Left colon (tissue), 2 donors: Measurements from ENCODE around the gene MCEMP1. TPM values are rescaled to one million over a fixed set of nuclear protein-coding genes. Genes with fewer than 3 reads are reported as not detected.

ENCODE experiments used
- ATAC-seq: fragments of 200-7000 bp; cut with Tn5 transposase; one replicate; pipeline ENCODE4 v1.9.1; 2020; ENCODE audit warnings: mild to moderate bottlenecking, moderate library complexity
- DNase-seq, 2 donors: peaks; one replicate each; pipeline ENCODE4 v3.0.0-alpha.2; 2020
- intact Hi-C, 2 donors: fragments of 100-400 bp; cut with DNase I in 1 of 2; cut with micrococcal nuclease in 1 of 2; formaldehyde crosslinking; loops; one replicate each; pipeline versions ENCODE4 v1.11.2 to v1.14.0; 2022; cut with DNase I, micrococcal nuclease
- total RNA-seq, 2 donors: library from RNA; stranded (reverse); fragmentation: NEBNext Ultra II Directional; extraction: Animal tissue kit (Norgen Biotek cat#: 25700); gene quantifications; one replicate each; pipeline ENCODE4 v1.2.1, GENCODE V29; 2021
- donor health status: DM: no; HTN: no; CAD: no.
- donor health status: DM: yes; HTN: yes; CAD: no.

Gene MCEMP1
- total RNA-seq, 2 donors from 2014 or later, result not detected

DNA sequence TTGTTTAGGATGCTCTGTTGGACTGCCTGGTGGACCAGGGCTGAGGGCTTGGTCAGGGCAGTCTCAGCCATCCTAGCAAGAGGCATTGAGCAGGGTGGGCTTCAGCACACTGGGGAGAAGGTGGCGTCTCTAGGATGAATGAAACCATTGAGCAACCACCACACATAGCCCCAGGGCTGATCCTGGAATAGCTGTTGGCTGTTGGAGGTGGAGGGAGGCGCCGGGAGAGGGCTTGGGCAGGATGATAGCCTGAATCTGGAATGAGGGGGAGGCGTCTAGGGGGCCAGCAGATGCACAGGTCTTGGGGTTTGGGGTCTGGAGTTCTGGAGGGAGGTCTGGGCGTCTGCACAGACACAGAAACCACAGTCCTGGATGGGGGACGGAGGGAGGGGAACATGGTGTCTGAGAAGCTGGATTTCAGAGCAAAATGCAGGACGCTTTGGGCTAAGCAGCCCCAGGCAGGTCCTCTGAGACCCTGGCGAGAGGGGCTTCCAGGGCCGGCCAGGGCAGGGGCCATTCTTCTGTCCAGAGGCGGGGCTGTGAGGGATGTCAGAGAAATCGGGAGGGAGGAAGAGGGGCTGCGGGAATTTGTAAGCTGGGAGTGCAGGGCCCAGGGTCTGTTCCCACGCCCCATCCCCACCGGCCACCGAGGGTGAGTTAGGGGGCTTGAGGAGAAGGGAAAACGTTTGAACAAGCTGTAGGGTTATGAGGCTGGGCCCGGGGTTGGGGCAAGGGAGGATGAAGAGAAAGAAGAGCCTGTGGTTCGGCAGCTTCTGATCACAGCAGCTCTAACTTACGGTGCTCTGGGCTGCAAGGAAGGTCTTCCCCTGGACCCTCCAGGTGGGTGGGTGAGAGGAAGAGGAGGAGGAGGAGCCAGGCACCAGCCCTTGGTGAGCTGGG, 8.9 kb downstream of the MCEMP1 start:
- ATAC-seq, result no peak
- DNase-seq, result no peak
- intact Hi-C loops, result no loop called here

DNA sequence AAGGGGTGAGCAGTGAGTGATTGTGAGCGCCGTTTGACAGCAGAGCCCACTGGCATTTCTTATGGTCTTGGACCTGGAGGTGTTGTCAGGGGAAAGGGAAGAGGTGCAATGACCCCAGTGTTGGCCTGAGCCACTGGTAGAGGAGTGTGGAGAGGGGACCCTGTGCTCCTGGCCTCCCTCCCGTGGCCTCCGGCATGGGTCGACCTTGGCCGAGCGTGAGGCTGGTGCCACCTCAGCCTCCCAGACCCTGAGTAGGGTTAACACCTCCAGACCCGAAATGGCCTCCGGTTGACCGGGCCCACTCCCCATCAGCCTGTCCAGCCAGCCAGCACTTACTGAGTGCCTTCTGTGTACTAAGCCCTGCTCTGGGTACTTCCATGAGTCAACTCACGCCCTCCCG, 10.3 kb downstream of the MCEMP1 start:
- intact Hi-C loops, result no loop called here
- ATAC-seq (no peak), DNase-seq (no peak)

DNA sequence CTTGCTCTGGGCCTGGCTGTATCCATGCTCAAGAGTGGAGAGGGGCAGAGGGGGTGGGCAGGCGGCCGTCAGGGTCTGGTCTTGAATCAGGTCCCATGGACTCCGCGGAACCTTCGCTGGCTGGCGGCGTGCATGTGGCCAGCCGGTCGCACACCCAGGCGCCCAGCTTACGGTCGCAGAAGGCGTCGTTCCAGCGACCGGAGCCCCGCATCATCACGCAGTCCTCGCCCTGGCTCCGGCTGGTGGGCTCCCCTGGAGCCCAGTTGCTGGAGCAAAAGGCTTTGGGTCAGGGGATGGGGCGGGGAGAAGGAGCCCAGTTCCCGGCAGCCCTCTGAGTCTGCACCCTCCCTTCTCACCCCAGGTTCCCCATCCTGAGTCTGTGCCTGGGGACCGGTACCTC, 12.3 kb downstream of the MCEMP1 start:
- no peak for ATAC-seq
- DNase-seq, result no peak
- intact Hi-C loops, result no loop called here

DNA sequence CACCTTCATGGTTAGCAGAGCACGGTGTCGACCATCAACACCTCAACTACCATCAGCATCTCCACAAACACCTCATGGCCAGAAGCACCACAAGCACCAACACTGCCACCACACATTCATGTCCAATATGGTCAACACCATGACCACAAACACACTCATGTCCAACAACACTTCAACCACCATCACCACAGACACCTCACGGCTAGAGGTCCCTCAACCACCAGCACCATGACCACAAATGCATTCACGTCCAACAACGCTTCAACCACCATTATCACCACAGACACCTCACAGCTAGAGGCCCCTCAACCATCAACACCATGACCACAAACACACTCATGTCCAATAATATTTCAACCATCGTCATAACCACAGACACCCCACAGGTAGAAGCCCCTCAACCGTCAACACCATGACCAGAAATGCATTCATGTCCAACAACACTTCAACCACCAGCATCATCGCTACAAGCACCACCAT, 13.9 kb downstream of the MCEMP1 start:
- ATAC-seq (no peak), DNase-seq (no peak)
- intact Hi-C loops, result no loop called here

DNA sequence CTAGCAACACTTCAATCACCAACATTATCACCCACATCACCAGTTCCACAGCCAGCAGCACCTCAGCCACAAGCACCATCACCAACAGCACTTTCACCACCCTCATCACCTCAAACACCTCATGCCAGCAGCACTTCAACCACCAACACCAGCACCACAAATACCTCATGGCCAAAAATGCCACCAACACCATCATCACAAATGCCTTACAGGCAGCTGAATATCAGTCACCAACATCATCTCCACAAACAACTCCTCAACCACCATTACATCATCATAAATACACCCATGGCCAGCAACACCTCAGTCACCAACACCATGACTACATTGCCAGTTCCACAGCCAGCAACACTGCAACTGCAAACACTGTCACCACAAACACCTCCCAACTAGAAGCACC, 14.6 kb downstream of the MCEMP1 start:
- intact Hi-C loops, result no loop called here
- ATAC-seq, result no peak
- DNase-seq, result no peak

DNA sequence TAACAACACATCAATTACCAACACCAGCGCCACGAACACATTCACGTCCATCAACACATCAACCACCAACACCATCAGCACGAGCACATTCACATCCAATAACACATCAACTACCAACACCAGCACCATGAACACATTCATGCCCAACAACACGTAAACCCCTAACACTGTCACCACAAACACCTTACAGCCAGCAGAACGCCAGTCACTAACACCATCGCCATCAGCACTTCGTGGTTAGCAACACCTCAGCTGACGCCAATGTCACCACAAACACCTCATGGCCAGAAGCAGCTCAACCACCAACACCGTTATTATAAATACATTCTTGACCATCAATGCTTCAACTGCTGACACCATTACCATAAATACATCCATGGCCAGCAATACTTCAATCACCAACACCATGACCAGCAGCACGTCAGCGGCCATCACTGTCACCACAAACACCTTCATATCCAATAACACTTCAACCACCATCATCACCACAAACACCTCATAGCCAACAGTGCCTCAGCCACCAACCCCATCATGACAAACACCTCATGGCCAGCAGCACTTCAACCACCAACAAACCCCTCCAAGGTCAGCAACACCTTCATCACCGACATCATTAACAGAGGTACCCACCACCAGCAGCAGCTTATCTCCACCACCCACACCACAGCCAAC, 15.7 kb downstream of the MCEMP1 start:
- DNase-seq (no peak), ATAC-seq (no peak)
- intact Hi-C loops, result no loop called here

DNA sequence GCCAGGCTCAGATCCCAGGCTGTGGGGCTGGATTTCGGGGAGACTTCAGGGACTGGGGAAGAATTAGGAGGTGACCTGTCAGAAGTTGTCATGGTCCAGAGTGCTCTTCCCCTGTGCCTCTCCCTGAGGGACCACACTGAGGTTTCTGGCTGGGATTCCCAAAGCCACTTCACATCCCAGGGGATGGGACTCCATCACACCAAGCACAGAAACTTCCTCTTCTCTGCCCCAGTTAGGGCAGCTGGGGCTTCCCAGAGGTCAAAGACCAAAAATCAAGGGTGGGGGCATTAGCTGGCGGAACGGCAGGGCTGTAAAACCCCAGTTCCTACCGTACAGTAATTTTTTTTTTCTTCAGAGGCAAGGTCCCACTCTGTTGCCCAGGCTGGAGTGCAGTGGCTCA, 17.6 kb downstream of the MCEMP1 start:
- intact Hi-C loops, result no loop called here
- DNase-seq (no peak), ATAC-seq (no peak)

DNA sequence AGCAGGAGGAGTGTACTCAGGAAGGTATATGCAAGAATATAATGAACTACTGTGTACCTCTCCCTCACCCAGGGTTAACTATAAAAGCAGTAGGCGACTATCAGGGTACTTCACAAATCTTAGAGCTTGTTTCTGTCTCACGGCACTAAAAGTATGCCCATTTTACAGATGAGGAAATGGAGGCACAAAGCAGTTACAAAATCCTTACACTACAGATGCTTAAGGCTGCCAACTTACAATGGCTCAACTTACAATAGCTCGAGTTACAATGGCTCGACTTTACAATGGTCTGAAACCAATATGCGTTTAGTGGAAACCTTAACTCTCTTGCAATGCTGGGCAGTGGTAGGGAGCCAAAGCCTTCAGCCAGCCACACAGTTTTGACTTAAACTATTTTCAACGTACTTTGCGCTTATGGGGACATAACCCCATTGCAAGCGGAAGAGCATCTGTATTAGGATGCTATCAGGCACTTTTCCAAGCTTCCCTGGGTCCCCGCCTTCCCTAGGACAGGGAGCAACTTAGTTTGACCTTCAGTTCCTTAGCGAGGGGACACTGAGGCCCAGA, 20.9 kb downstream of the MCEMP1 start:
- intact Hi-C loops, result no loop called here
- DNase-seq, result no peak
- ATAC-seq, result no peak

DNA sequence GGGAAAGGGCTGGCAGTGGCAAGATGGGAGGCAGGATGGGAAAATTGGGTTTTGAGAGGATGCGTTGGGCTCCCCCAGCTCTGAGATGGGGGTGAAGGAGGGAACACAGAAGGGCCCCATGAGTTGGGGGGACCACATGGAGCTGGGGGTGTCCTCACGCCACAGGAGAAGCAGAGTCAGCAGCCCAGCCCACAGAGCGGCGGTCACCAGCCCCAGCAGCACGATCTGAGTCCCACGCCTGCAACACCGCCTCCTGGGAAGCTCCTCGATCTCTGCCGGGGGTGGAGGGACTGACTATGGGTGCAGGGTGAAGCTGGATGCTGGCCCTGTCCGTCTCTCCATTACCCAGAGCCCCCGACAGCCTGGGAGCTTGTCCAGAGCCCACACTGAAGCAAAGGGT, 21.7 kb downstream of the MCEMP1 start:
- ATAC-seq, result no peak
- intact Hi-C loops, result no loop called here
- no peak for DNase-seq

DNA sequence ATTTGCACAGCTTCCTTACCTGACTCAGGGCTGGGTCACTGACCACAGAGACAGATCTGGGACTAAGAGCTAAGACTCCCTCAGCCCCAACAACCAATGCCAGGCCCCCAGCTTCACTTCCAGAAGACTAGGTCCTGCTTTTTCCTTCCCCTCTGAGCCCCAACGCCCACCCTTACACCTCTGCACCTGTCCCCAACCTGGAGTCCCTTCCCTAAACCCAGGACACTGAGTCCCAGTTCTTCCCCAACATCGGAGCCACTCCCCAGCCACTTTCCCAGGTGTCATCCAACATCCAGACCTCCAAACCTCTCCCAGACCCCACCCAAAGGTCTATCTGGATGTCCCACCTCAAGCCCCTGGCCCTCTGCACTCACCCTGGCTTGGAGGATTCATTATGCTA, 22.1 kb downstream of the MCEMP1 start:
- DNase-seq, result no peak
- no peak for ATAC-seq
- intact Hi-C loops, result no loop called here

DNA sequence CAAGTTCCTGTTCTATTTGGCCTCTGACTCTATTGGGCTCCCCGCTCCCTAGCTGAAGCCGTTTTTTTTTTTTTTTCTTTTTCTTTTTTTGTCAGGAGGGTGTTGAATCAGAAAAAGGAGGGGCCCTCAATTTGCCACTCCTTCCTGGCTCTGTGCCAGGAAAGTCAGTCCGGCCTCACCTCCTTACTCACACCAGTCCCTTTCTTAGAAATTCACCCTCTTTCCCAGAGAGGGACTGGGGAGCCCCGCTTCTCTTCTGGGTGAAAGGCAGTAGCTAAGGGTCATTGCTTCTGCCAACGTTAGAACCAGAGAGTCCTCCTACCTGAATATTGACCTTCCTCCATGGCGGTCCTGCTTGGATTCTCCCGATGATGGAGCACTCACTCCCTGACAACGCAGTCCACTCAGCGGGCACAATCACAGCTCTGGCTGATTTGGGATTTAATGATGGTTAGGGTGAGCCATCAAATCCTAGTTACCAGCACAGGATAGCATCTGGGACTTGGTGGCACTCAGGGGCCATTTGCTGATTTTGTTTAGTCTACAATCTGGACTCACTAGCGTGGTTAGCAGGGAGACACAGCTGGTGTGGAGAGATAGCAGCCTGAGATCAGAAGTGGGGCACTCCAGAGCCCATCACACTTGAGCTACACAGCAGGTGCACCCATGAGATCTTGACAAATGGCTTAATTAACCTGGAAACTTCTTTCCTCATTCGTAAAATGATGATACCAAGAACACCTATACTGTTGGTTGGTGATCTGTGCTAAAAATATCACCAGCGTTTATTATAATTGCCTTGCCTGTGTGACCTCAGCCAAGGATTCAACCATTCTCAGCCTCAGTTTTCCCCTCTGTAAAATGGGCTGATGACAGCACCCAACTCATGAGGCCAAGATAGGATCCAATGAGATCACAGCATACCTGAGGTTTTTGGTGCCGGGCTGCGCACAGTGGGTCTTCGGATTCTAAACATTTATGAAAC, 22.8 kb downstream of the MCEMP1 start:
- ATAC-seq, result no peak
- no peak for DNase-seq
- intact Hi-C loops, result no loop called here

DNA sequence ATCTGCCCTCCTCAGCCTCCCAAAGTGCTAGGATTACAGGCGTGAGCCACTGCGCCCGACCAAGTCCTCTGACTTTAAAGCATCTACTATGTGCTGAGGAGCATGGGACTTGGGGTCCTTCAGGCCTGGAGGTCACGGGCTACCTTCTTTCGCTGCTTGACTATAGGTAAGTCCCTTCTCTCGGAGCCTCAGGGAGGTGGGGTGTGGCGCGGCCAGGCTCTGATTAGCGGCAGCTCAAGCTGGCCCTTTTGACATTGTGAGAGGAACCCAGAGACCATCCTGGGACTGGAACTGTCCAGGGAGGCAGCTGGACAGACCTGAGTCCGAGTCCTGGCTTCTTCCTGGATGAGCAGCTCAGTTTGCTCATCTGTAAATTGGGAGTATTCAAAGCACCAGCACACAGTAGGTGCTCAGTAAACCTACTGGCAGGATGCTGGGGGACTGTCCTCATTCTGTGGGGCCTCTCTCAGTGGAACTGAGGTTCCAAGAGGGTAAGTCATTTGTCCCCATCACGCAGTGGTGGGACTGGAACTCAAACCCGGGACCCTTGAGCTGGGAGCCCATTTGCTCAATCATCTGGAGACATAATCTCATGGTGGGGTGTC, 24.3 kb downstream of the MCEMP1 start:
- ATAC-seq, result no peak
- intact Hi-C loops, result no loop called here
- no peak for DNase-seq

DNA sequence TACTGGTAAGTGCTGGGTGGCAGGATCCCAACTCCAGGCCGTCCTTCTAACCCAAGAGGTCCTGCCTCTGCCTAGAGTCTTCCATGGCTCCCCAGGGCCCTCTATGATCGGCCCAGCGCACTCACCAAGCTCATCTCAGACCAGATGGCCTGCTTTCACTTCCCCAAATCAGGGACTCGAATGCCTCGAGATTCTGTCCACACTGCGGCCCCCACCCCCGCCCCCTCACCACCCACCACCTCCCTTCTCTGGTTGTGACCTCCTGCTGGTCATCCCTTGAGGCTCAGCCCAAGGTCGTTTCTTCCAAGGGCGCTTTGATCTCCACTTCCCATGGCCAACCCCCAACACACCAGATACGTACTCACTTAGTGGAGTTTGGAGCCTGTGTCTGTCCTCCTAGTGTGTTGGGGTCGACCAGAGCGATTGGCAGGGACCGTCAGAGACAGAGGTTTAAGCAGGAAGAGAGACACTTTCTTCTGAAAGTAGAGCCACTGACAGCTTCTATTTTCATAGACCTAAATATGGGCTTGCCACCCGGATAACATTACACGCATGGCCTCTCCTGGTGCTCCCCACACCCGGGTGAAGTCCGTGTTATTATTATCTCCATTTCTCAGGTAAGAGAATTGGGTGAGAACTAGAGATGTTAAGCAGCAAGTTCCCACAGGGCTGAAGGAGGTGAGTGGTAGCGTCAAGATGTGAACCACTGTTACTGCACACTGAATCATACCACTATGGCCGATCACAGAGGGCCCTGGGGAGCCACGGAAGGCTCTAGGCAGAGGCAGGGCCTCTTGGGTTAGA, 25.0 kb downstream of the MCEMP1 start, which contains the start of gene FCER2:
TSS of gene FCER2 (minus strand) at position 478 of the 804 bp plus-strand sequence. CDS start 2,371 bp downstream, outside the sequence.
- intact Hi-C loops, result no loop called here
- DNase-seq, result peak in 1 of 2 donors; percentile 36
- ATAC-seq, result no peak

DNA sequence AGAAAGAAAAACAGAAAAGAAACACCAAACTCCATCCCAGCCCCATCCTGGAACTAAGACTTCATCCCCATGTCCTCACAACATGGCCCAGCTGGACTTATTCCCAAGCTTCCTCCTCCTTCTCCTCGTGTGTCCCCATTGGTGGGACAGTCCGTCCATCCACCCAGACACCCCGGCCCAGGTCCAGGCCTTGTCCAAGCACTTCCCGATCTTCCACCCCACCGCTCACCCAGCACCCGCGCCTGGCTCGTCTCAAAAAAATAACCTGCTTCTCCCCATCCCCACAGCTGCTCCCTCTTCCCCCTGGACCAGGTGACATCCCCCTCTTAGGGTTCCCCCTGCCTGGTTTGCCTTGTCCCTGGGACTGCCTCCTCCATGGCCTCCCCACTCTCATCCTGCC, 26.4 kb downstream of the MCEMP1 start:
- ATAC-seq (no peak), DNase-seq (no peak)
- intact Hi-C loops, result no loop called here

DNA sequence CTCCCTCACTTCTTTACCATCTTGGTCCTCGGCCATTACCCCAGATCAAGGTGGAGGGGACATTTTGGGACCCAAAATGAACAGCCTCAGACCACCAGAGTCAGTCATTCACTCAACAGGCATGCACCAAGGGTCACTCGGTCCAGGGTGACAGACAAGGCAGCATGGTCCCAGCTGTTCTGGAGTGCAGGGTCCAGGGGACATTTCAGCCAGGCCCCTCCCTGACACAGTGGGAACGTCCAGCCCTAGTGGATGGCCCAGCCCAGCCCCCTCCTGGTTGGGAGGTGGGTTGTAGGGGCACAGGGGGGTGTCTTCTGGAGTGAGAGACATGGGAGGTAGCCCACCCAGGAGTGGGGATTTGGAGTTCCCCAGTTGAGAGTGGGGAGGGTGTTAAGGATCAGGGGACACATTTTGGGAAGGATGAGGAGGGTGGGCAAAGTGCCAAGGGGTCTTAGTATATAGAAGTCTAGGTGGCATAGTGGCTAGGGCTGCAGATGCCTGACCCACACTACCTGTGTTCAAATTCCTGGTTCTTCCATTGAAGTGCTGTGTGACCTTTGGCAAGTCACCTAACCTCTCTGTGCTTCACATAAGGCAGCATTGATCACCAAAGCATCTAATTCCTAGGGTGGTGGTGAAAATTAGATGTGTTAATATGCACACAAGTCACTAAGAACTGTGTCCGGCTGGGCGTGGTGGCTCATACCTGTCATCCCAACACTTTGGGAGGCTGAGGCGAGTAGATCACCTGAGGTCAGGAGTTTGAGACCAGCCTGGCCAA, 27.6 kb downstream of the MCEMP1 start:
- ATAC-seq, result no peak
- intact Hi-C loops, result no loop called here

DNA sequence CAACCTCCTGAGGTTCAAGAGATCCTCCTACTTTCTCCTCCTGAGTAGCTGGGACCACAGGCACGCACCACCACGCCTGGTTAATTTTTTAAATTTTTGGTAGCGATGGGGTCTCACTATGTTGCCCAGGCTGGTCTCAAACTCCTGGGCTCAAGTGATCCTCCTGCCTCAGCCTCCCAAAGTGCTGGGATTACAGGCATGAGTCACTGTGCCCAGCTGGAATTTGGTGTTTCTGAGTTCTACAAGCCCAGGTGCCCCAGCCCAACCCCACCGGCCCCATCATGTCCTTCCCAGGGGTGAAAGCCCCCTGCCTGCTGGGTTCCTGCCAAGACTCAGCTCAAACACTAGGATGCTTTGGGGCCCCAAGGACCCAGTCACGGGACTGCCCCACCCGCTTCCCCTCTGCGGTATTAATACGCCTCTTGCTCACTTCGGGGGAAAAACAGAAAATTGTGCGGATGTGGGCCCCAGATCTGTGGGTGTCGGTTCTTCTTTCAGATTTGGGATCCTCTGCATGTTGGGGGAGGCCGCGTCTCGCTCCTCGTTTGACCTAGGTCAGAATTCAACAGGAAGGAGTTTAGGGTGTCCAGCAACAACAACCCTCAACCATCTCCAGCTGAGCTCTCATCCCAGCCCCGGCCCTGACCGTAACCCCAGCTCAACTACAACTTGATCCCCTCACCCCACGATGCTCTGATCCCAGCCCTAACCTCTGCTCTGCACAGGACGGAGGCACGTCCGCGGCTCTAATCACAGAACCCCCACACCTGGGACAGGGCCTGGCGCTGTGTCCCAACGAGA, 28.7 kb downstream of the MCEMP1 start:
- peak; percentile 22 for ATAC-seq
- intact Hi-C loops, result no loop called here
- peak; percentile 50 to 64 for DNase-seq

More for the DNA sequence above, 27.6 kb downstream of the MCEMP1 start:
- no peak for DNase-seq
